GM12873 (cell line): Measurements from ENCODE around the gene FARSB.

ENCODE experiments used
- CTCF ChIP-seq: IDR thresholded peaks from 2 replicates; pipeline ENCODE4 v1.5.1; 2012; ENCODE audit warnings: low read depth, mild to moderate bottlenecking, moderate library complexity, low read length, control low read depth; ENCODE audit not compliant: insufficient read depth; ENCODE audit errors: missing control alignments

Gene FARSB

GRCh38 chr2:222577341-222577740 lies 78.6 kb downstream of the FARSB start:
- TF ChIP-seq CTCF: no peak

- TF ChIP-seq CTCF: no peak
These were observed 79.5 kb downstream of the FARSB start for GRCh38 chr2:222576171-222577081.

- TF ChIP-seq CTCF: no peak
These were observed 80.3 kb downstream of the FARSB start for GRCh38 chr2:222575618-222576017.

GRCh38 chr2:222572751-222573174 lies 83.1 kb downstream of the FARSB start:
- no peak for TF ChIP-seq CTCF

- no peak for TF ChIP-seq CTCF
These were observed 83.6 kb downstream of the FARSB start for GRCh38 chr2:222572264-222572721.

- no peak for TF ChIP-seq CTCF
These were observed 86.1 kb downstream of the FARSB start for GRCh38 chr2:222569826-222570225.

GRCh38 chr2:222568865-222569264 lies 87.0 kb downstream of the FARSB start:
- TF ChIP-seq CTCF: no peak
